Osteoblast (primary cell): ENCODE data around the gene CADPS. TPM values are rescaled to one million over a fixed set of nuclear protein-coding genes. Genes with fewer than 3 reads are reported as not detected.

Source experiments
- DNase-seq: peaks from one replicate; pipeline ENCODE4 v3.0.0; 2011; ENCODE audit warnings: low spot score, mixed read lengths; ENCODE audit not compliant: insufficient read length; ENCODE audit errors: missing footprints
- H2AFZ ChIP-seq: 2 replicates; pipeline ENCODE4 v1.6.0; 2011; ENCODE audit warnings: mild to moderate bottlenecking, low read length
- H3K27ac ChIP-seq: 2 replicates; pipeline ENCODE4 v1.5.1; 2011; ENCODE audit warnings: mild to moderate bottlenecking, low read depth, low read length, moderate library complexity
- H3K27me3 ChIP-seq: 2 replicates; pipeline ENCODE4 v1.6.0; 2012; ENCODE audit warnings: mild to moderate bottlenecking, control low read depth, inconsistent platforms, low read length, moderate library complexity; ENCODE audit not compliant: insufficient read depth
- H3K36me3 ChIP-seq: 2 replicates; pipeline ENCODE4 v1.5.1; 2011; ENCODE audit warnings: mild to moderate bottlenecking, low read length, control low read depth, moderate library complexity; ENCODE audit not compliant: insufficient read depth
- H3K4me1 ChIP-seq: 2 replicates; pipeline ENCODE4 v1.5.1; 2011; ENCODE audit warnings: mild to moderate bottlenecking, low read length, control low read depth, moderate library complexity; ENCODE audit not compliant: insufficient read depth
- H3K4me2 ChIP-seq: 2 replicates; pipeline ENCODE4 v1.6.0; 2011; ENCODE audit warnings: mild to moderate bottlenecking, low read length; ENCODE audit not compliant: insufficient read depth
- H3K4me3 ChIP-seq: fragments of 200-600 bp; sonication (generic); 3 replicates; pipeline ENCODE4 v1.5.1; 2012; ENCODE audit warnings: mild to moderate bottlenecking, low read length, inconsistent platforms; ENCODE audit not compliant: insufficient read depth
- H3K79me2 ChIP-seq: 2 replicates; pipeline ENCODE4 v1.6.0; 2012; ENCODE audit warnings: mild to moderate bottlenecking, low read length, control low read depth, inconsistent platforms; ENCODE audit not compliant: insufficient read depth
- H3K9me3 ChIP-seq: 2 replicates; pipeline ENCODE4 v1.5.1; 2011; ENCODE audit warnings: low read depth, low read length, control low read depth
- H4K20me1 ChIP-seq: 2 replicates; pipeline ENCODE4 v1.6.0; 2012; ENCODE audit warnings: mild to moderate bottlenecking, low read length, control low read depth; ENCODE audit not compliant: insufficient read depth
- total RNA-seq: library from RNA; depleted of rRNA; stranded (reverse); fragments of >200 nt; gene quantifications from 2 replicates; pipeline ENCODE4 v1.2.3, GENCODE V29; 2012
- TF ChIP-seq, protein P1 (sequence below): IDR thresholded peaks from 2 replicates; pipeline ENCODE4 v1.5.1; 2011; ENCODE audit warnings: mild to moderate bottlenecking, low read depth, low read length, moderate library complexity; ENCODE audit errors: extremely low read depth

The CADPS gene
- total RNA-seq, 1 donor: not detected

DNA sequence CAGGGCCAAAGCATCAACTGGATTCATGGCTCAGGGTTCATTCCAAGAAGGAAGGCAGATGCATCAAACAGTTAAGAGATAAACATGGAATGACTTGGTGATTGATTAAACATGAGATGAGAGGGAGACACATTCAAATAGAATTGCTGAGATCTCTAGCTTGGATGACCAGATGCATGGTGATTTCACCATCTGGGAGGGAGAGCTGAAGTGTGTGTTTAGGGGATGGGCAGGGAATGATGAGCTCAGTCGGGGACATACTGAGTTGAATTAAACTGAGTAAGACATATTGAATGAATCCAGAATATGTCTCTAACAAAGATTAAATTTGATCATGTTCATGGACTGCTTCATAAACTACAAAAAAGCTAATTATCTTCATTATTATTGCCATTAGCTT, 35.5 kb downstream of the CADPS start:
- no peaks in the 10 kb centered on the region for H3K27me3 ChIP-seq
- no peaks in the 10 kb centered on the region for H3K36me3 ChIP-seq
- no peak overlapping the region for H3K4me2 ChIP-seq
- no peaks in the 10 kb centered on the region for H3K9me3 ChIP-seq
- no peak for DNase-seq
- no peak overlapping the region for H3K27ac ChIP-seq
- H3K4me3 ChIP-seq: no peak overlapping the region
- no peak overlapping the region for H2AFZ ChIP-seq
- no peaks in the 10 kb centered on the region for H4K20me1 ChIP-seq
- TF ChIP-seq, protein P1, sequence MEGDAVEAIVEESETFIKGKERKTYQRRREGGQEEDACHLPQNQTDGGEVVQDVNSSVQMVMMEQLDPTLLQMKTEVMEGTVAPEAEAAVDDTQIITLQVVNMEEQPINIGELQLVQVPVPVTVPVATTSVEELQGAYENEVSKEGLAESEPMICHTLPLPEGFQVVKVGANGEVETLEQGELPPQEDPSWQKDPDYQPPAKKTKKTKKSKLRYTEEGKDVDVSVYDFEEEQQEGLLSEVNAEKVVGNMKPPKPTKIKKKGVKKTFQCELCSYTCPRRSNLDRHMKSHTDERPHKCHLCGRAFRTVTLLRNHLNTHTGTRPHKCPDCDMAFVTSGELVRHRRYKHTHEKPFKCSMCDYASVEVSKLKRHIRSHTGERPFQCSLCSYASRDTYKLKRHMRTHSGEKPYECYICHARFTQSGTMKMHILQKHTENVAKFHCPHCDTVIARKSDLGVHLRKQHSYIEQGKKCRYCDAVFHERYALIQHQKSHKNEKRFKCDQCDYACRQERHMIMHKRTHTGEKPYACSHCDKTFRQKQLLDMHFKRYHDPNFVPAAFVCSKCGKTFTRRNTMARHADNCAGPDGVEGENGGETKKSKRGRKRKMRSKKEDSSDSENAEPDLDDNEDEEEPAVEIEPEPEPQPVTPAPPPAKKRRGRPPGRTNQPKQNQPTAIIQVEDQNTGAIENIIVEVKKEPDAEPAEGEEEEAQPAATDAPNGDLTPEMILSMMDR: no peak
- H3K79me2 ChIP-seq: no peaks in the 10 kb centered on the region
- no peaks in the 10 kb centered on the region for H3K4me1 ChIP-seq

DNA sequence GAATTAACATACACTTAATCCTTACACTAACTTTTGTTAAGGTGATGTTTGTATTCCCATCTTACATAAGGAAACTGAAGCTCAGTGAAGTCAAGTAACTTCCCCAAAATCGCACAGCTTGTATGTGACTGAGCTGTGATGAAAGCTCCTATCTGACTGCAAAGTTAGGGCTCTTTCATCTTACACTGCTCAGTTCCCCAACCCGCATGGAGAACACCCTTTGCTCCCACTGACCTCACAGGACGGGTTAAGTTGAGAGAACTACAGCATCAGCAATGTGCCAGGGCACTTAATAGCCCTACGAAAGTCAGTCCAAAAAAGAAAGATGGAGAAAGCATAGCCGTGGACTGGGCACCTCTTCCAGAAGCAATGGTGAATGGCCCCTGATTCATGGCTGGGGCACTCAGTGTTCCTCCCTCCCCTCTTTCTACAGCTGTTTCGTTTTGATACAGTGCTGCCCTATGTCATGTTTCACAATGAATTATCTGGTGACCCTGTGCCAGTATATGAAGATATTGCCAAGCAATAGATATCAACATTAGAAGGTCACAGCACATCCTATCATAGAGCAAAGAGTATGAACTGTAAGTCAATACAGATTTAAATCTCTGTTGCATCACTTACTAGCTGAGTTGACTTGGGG, 38.0 kb downstream of the CADPS start:
- Histone ChIP-seq H3K4me3 (no peak overlapping the region), H3K79me2 (no peaks in the 10 kb centered on the region), H3K4me1 (no peaks in the 10 kb centered on the region), H3K36me3 (no peaks in the 10 kb centered on the region), H3K27ac (no peak overlapping the region), H3K9me3 (no peaks in the 10 kb centered on the region), H3K27me3 (no peaks in the 10 kb centered on the region), H2AFZ (no peak overlapping the region), H4K20me1 (no peaks in the 10 kb centered on the region), H3K4me2 (no peak overlapping the region)
- TF ChIP-seq, protein P1: no peak
- DNase-seq: no peak

DNA sequence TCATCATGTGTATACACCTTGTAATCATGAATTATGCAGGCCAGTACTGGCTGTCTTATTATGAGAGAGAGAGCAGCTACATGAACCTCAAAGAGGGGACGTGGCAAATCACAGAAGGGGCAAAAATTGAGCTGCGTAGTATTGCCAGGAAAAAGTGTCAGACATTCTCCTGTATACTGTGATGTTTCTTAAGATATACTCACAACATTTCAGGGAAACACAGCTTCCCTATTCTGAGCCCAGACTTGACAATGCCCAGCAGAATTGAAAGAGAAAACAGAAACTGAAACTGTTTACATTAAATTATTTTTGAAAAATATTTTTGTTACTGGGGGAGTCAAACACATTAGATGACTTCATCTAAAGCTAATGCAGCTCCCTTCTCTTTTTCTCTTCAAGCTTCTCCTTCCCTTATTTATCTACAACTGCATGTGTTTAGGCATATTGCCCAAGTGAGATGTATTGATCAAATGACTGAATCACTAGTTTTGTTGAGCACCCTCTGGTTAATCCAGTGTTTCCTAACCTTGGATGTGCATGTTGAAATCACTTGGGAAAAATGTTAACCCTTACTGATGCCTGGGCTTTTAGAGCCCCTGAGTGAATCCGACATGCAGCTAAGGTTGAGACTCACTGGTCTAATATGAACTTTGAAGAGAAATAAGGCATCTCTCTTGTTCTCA, 39.5 kb downstream of the CADPS start:
- no peak for DNase-seq
- H3K36me3 ChIP-seq: no peaks in the 10 kb centered on the region
- H3K79me2 ChIP-seq: no peaks in the 10 kb centered on the region
- H4K20me1 ChIP-seq: no peaks in the 10 kb centered on the region
- no peaks in the 10 kb centered on the region for H3K9me3 ChIP-seq
- no peaks in the 10 kb centered on the region for H3K4me1 ChIP-seq
- H2AFZ ChIP-seq: no peak overlapping the region
- TF ChIP-seq, protein P1: no peak
- H3K4me3 ChIP-seq: no peak overlapping the region
- no peaks in the 10 kb centered on the region for H3K27me3 ChIP-seq
- no peak overlapping the region for H3K4me2 ChIP-seq
- H3K27ac ChIP-seq: no peak overlapping the region

DNA sequence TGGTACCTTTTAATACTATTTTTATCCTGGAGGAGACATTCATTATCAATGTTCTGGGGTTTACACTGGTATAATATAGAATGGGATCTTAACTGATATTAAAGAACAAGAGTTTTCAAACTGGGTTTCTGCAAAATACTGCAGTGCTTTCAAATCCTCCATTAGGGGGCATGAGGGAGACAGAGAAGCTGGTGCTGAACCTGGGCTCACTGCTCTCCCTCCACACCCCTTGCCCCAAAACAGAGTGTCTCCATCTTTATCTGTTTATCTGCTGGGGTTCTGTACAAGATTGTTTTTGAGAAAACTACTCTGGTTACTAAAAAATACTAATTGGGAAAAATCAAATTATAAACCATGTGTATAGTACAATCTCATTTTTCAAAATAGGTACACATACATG, 41.7 kb downstream of the CADPS start:
- Histone ChIP-seq H3K79me2 (no peaks in the 10 kb centered on the region), H3K27me3 (no peaks in the 10 kb centered on the region), H3K4me3 (no peak overlapping the region), H3K27ac (no peak overlapping the region), H4K20me1 (no peaks in the 10 kb centered on the region), H3K4me1 (no peaks in the 10 kb centered on the region), H3K4me2 (no peak overlapping the region), H2AFZ (no peak overlapping the region), H3K36me3 (no peaks in the 10 kb centered on the region), H3K9me3 (no peaks in the 10 kb centered on the region)
- DNase-seq: no peak
- TF ChIP-seq, protein P1: peak; percentile 33
